SK-N-SH treated with all-trans-retinoic acid at 6 μM for 48 hours (cell line): Measurements from ENCODE around the gene RRBP1.
A peak's percentile ranks its signal among the peaks of the same experiment; 100 is the strongest.

Experiments
- ATAC-seq: fragments of 200-7000 bp; cut with Tn5 transposase; 3 replicates; pipeline ENCODE4 v1.9.1; 2020; ENCODE audit warnings: mild to moderate bottlenecking, moderate library complexity
- ARNTL ChIP-seq: fragments of 450-650 bp; formaldehyde crosslinking; IDR thresholded peaks from 2 replicates; pipeline ENCODE4 v1.5.0; 2020; ENCODE audit warnings: low read depth, mild to moderate bottlenecking, moderate library complexity, borderline replicate concordance
- CSDC2 ChIP-seq: fragments of 250-450 bp; sonication (Bioruptor Pico); IDR thresholded peaks from 2 replicates; pipeline ENCODE4 v1.5.0; 2020; ENCODE audit warnings: mild to moderate bottlenecking, moderate library complexity
- ESRRG ChIP-seq: fragments of 250-450 bp; sonication (Bioruptor Pico); IDR thresholded peaks from 2 replicates; pipeline ENCODE4 v1.6.1; 2021; ENCODE audit warnings: mild to moderate bottlenecking
- GLIS3 ChIP-seq: fragments of 250-450 bp; sonication (Bioruptor Pico); IDR thresholded peaks from 2 replicates; pipeline ENCODE4 v1.5.0; 2020; ENCODE audit warnings: mild to moderate bottlenecking, moderate library complexity
- ISL1 ChIP-seq: fragments of 250-450 bp; sonication (Bioruptor Pico); IDR thresholded peaks from 2 replicates; pipeline ENCODE4 v2.1.2; 2022; ENCODE audit warnings: mild to moderate bottlenecking, moderate library complexity
- OSR1 ChIP-seq: fragments of 250-450 bp; sonication (Bioruptor Pico); IDR thresholded peaks from 2 replicates; pipeline ENCODE4 v1.8.0; 2022; ENCODE audit warnings: moderate library complexity, mild to moderate bottlenecking, inconsistent platforms
- PPARA ChIP-seq: fragments of 250-450 bp; sonication (Bioruptor Pico); IDR thresholded peaks from 2 replicates; pipeline ENCODE4 v1.5.0; 2020; ENCODE audit warnings: mild to moderate bottlenecking, borderline replicate concordance
- RARB ChIP-seq: fragments of 250-450 bp; sonication (Bioruptor Pico); IDR thresholded peaks from 2 replicates; pipeline ENCODE4 v1.8.0; 2021; ENCODE audit warnings: mild to moderate bottlenecking, moderate library complexity
- SNAI2 ChIP-seq: fragments of 250-450 bp; sonication (Bioruptor Pico); IDR thresholded peaks from 2 replicates; pipeline ENCODE4 v1.5.0; 2020; ENCODE audit warnings: mild to moderate bottlenecking, moderate library complexity
- TCF4 ChIP-seq: fragments of 250-450 bp; sonication (Bioruptor Pico); IDR thresholded peaks from 2 replicates; pipeline ENCODE4 v1.8.0; 2021; ENCODE audit warnings: mild to moderate bottlenecking, moderate library complexity, borderline replicate concordance
- TOX ChIP-seq: fragments of 250-450 bp; sonication (Bioruptor Pico); IDR thresholded peaks from 2 replicates; pipeline ENCODE4 v1.8.0; 2021; ENCODE audit warnings: mild to moderate bottlenecking, moderate library complexity, borderline replicate concordance
- TSHZ2 ChIP-seq: fragments of 250-450 bp; sonication (Bioruptor Pico); IDR thresholded peaks from 2 replicates; pipeline ENCODE4 v1.5.0; 2020; ENCODE audit warnings: mild to moderate bottlenecking, moderate library complexity
- ZC3H10 ChIP-seq: fragments of 250-450 bp; sonication (Bioruptor Pico); IDR thresholded peaks from 2 replicates; pipeline ENCODE4 v1.5.1; 2021; ENCODE audit warnings: mild to moderate bottlenecking, moderate library complexity
- ZFP3 ChIP-seq: fragments of 250-450 bp; sonication (Bioruptor Pico); IDR thresholded peaks from 2 replicates; pipeline ENCODE4 v1.5.0; 2020; ENCODE audit warnings: mild to moderate bottlenecking, moderate library complexity
- ZFP30 ChIP-seq: fragments of 450-650 bp; formaldehyde crosslinking; IDR thresholded peaks from 2 replicates; pipeline ENCODE4 v1.5.0; 2022; ENCODE audit warnings: mild to moderate bottlenecking, moderate library complexity
- ZNF565 ChIP-seq: fragments of 450-650 bp; formaldehyde crosslinking; conservative IDR thresholded peaks from 2 replicates; pipeline ENCODE4 v1.5.0; 2020; ENCODE audit warnings: low read depth, mild to moderate bottlenecking, moderate library complexity
- ZNF70 ChIP-seq: fragments of 450-650 bp; formaldehyde crosslinking; IDR thresholded peaks from 2 replicates; pipeline ENCODE4 v1.5.0; 2020; ENCODE audit warnings: mild to moderate bottlenecking, moderate library complexity
- ZNF8 ChIP-seq: fragments of 450-650 bp; formaldehyde crosslinking; IDR thresholded peaks from 2 replicates; pipeline ENCODE4 v1.5.0; 2020; ENCODE audit warnings: mild to moderate bottlenecking, moderate library complexity
- TF ChIP-seq, protein P1 (sequence below): fragments of 250-450 bp; sonication (Bioruptor Pico); IDR thresholded peaks from 2 replicates; pipeline ENCODE4 v1.5.1; 2020; ENCODE audit warnings: low read depth, mild to moderate bottlenecking, moderate library complexity
- TF ChIP-seq, protein P2 (sequence below): fragments of 250-450 bp; sonication (Bioruptor Pico); IDR thresholded peaks from 2 replicates; pipeline ENCODE4 v1.8.0; 2021; ENCODE audit warnings: low read depth, mild to moderate bottlenecking, moderate library complexity, borderline replicate concordance
- TF ChIP-seq, protein P3 (sequence below): fragments of 250-450 bp; sonication (Bioruptor Pico); IDR thresholded peaks from 2 replicates; pipeline ENCODE4 v1.5.1; 2021; ENCODE audit warnings: mild to moderate bottlenecking, moderate library complexity
- TF ChIP-seq, protein P4 (sequence below): fragments of 250-450 bp; sonication (Bioruptor Pico); IDR thresholded peaks from 2 replicates; pipeline ENCODE4 v1.8.0; 2020; ENCODE audit warnings: mild to moderate bottlenecking, moderate library complexity, borderline replicate concordance

RRBP1 gene

GRCh38 chr20:17611540-17612286 lies 70.3 kb downstream of the RRBP1 start:
- ATAC-seq = peak; percentile 13
- TF ChIP-seq, protein P1, sequence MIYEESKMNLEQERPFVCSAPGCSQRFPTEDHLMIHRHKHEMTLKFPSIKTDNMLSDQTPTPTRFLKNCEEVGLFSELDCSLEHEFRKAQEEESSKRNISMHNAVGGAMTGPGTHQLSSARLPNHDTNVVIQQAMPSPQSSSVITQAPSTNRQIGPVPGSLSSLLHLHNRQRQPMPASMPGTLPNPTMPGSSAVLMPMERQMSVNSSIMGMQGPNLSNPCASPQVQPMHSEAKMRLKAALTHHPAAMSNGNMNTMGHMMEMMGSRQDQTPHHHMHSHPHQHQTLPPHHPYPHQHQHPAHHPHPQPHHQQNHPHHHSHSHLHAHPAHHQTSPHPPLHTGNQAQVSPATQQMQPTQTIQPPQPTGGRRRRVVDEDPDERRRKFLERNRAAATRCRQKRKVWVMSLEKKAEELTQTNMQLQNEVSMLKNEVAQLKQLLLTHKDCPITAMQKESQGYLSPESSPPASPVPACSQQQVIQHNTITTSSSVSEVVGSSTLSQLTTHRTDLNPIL (CRISPR knock-in tag) = no peak
- TF ChIP-seq TCF4 (no peak), ZNF8 (CRISPR knock-in tag) (no peak), SNAI2 (CRISPR knock-in tag) (no peak), ARNTL (CRISPR knock-in tag) (no peak), ISL1 (no peak), ZFP3 (CRISPR knock-in tag) (no peak), CSDC2 (CRISPR knock-in tag) (no peak), OSR1 (CRISPR knock-in tag) (no peak), ESRRG (CRISPR knock-in tag) (no peak), PPARA (CRISPR knock-in tag) (no peak), TSHZ2 (CRISPR knock-in tag) (no peak), GLIS3 (CRISPR knock-in tag) (no peak), ZFP30 (CRISPR knock-in tag) (no peak), RARB (CRISPR knock-in tag) (no peak)
- TF ChIP-seq, protein P2, sequence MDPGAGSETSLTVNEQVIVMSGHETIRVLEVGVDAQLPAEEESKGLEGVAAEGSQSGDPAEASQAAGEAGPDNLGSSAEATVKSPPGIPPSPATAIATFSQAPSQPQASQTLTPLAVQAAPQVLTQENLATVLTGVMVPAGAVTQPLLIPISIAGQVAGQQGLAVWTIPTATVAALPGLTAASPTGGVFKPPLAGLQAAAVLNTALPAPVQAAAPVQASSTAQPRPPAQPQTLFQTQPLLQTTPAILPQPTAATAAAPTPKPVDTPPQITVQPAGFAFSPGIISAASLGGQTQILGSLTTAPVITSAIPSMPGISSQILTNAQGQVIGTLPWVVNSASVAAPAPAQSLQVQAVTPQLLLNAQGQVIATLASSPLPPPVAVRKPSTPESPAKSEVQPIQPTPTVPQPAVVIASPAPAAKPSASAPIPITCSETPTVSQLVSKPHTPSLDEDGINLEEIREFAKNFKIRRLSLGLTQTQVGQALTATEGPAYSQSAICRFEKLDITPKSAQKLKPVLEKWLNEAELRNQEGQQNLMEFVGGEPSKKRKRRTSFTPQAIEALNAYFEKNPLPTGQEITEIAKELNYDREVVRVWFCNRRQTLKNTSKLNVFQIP (CRISPR knock-in tag) = no peak
- TF ChIP-seq, protein P3, sequence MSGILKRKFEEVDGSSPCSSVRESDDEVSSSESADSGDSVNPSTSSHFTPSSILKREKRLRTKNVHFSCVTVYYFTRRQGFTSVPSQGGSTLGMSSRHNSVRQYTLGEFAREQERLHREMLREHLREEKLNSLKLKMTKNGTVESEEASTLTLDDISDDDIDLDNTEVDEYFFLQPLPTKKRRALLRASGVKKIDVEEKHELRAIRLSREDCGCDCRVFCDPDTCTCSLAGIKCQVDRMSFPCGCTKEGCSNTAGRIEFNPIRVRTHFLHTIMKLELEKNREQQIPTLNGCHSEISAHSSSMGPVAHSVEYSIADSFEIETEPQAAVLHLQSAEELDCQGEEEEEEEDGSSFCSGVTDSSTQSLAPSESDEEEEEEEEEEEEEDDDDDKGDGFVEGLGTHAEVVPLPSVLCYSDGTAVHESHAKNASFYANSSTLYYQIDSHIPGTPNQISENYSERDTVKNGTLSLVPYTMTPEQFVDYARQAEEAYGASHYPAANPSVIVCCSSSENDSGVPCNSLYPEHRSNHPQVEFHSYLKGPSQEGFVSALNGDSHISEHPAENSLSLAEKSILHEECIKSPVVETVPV (CRISPR knock-in tag) = no peak
- TF ChIP-seq, protein P4, sequence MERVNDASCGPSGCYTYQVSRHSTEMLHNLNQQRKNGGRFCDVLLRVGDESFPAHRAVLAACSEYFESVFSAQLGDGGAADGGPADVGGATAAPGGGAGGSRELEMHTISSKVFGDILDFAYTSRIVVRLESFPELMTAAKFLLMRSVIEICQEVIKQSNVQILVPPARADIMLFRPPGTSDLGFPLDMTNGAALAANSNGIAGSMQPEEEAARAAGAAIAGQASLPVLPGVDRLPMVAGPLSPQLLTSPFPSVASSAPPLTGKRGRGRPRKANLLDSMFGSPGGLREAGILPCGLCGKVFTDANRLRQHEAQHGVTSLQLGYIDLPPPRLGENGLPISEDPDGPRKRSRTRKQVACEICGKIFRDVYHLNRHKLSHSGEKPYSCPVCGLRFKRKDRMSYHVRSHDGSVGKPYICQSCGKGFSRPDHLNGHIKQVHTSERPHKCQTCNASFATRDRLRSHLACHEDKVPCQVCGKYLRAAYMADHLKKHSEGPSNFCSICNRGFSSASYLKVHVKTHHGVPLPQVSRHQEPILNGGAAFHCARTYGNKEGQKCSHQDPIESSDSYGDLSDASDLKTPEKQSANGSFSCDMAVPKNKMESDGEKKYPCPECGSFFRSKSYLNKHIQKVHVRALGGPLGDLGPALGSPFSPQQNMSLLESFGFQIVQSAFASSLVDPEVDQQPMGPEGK (CRISPR knock-in tag) = no peak

- peak; percentile 68 for ATAC-seq
- TF ChIP-seq ZNF565 (CRISPR knock-in tag) (no peak), ZFP3 (CRISPR knock-in tag) (no peak), ESRRG (CRISPR knock-in tag) (no peak), ZNF70 (CRISPR knock-in tag) (no peak), CSDC2 (CRISPR knock-in tag) (no peak), ZNF8 (CRISPR knock-in tag) (no peak), ZC3H10 (CRISPR knock-in tag) (no peak), OSR1 (CRISPR knock-in tag) (no peak)
Observed at GRCh38 chr20:17611290-17611539, 70.8 kb downstream of the RRBP1 start.

DNA sequence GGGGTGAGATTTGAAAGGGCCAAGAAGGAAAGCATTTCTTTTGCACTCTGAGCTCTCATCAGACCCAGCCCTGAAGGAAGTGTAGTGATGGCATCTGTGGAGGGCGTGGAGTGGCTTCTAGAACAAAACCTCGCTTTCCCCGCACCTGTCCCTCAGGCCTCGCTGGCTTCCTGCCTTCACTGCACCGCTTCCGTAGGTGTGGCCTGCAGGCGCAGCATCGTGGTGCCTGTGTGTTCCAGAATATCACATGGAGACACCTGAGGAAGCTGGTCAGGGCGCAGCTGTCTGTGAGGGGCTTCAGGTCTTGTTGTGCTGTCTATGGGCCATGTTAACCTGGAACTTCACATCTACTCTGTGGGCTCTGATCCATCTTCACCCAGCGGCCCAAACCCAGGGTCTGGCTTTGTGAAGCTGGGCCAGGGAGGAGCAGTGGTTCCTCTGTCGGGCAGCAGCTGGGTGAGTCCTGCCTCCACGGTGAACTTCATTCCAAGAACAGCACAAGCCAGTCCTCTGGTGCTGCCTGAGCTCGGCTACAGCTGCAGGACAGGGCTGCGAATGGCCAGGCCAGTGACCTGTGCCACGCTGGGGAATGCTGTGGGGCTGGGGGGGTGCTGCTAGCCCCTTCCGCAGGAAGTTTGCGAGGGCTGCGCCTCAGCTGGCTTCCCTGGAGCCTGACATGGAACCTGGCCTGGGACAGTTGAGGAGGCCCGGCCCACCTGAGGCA lies 71.3 kb downstream of the RRBP1 start:
- peak; percentile 7 for ATAC-seq
- TF ChIP-seq ZNF70 (CRISPR knock-in tag) (no peak), GLIS3 (CRISPR knock-in tag) (no peak), ISL1 (no peak), TCF4 (no peak), TSHZ2 (CRISPR knock-in tag) (no peak), ESRRG (CRISPR knock-in tag) (no peak), TOX (CRISPR knock-in tag) (no peak)
- TF ChIP-seq, protein P2 (CRISPR knock-in tag) = no peak
